B cell (primary cell): ENCODE results near the gene TLDC2. TPM values are rescaled to one million over a fixed set of nuclear protein-coding genes. Genes with fewer than 3 reads are reported as not detected.

Experiments used
- ATAC-seq: fragments of 200-7000 bp; cut with Tn5 transposase; one replicate; pipeline ENCODE4 v1.10.0; 2021; ENCODE audit warnings: low read depth, mild to moderate bottlenecking, moderate number of reproducible peaks, moderate library complexity
- CTCF ChIA-PET: fragments of 350-600 bp; sonication (Branson Sonifier 250); formaldehyde crosslinking; loops from one replicate; lab custom pipeline; 2021; ENCODE audit warnings: antibody characterized with exemption, inconsistent platforms; lab: Charles Lee
- POLR2A ChIA-PET: fragments of 350-600 bp; sonication (Branson Sonifier 250); formaldehyde crosslinking; loops from one replicate; lab custom pipeline; 2021; ENCODE audit warnings: antibody characterized with exemption; lab: Charles Lee
- DNase-seq: peaks from one replicate; pipeline ENCODE4 v3.0.0; 2013
- H2AFZ ChIP-seq: 2 replicates; pipeline ENCODE4 v1.6.1; 2012; ENCODE audit warnings: mild to moderate bottlenecking, low read depth, low read length; ENCODE audit not compliant: insufficient read depth, poor library complexity, severe bottlenecking
- H3K27ac ChIP-seq, 2 donors: 1 replicate in 1 of 2; 2 replicates in 1 of 2; pipeline ENCODE4 v1.5.1; 2012 to 2013; ENCODE audit warnings: low read length in 2 of 2, mild to moderate bottlenecking in 2 of 2, moderate library complexity in 1 of 2
- H3K27me3 ChIP-seq, 4 experiments: fragments of 200-600 bp in 1 of 4; sonication (generic) in 1 of 4; replicated peaks in 1 of 4; 1 replicate in 2 of 4; 2 replicates in 2 of 4; pipeline versions ENCODE4 v1.6.1 to v1.7.0; 2013 to 2016; ENCODE audit warnings: low read length in 3 of 4, mild to moderate bottlenecking in 2 of 4, mixed read lengths in 1 of 4, moderate library complexity in 1 of 4; ENCODE audit not compliant: insufficient read depth in 4 of 4, control insufficient read depth in 3 of 4; ENCODE audit errors: control extremely low read depth in 1 of 4
- H3K36me3 ChIP-seq, 2 experiments: replicated peaks in 1 of 2; 1 replicate in 1 of 2; 2 replicates in 1 of 2; pipeline versions ENCODE4 v1.6.1 to v1.7.1; 2013; ENCODE audit warnings: low read length in 1 of 2; ENCODE audit not compliant: insufficient read depth in 2 of 2, control insufficient read depth in 1 of 2; ENCODE audit errors: control extremely low read depth in 1 of 2, extremely low read depth in 1 of 2
- H3K4me1 ChIP-seq, 2 donors: fragments of 200-600 bp in 1 of 2; sonication (generic) in 1 of 2; 1 replicate in 1 of 2; 2 replicates in 1 of 2; pipeline versions ENCODE4 v1.5.1 to v1.6.1; 2013 to 2017; ENCODE audit warnings: low read length in 2 of 2; ENCODE audit not compliant: control insufficient read depth in 2 of 2, insufficient read depth in 2 of 2
- H3K4me2 ChIP-seq: replicated peaks from 2 replicates; pipeline ENCODE3; 2012; ENCODE audit warnings: mild to moderate bottlenecking, low read depth, low read length; ENCODE audit not compliant: poor library complexity, severe bottlenecking
- H3K4me3 ChIP-seq, 5 experiments: fragments of 200-600 bp in 1 of 5; sonication (generic) in 1 of 5; 1 replicate in 3 of 5; 2 replicates in 2 of 5; pipeline versions ENCODE4 v1.5.1 to v1.7.0; 2011 to 2016; ENCODE audit warnings: low read length in 4 of 5, mild to moderate bottlenecking in 4 of 5, low read depth in 2 of 5, control low read depth in 1 of 5, moderate library complexity in 1 of 5; ENCODE audit not compliant: insufficient read depth in 1 of 5; ENCODE audit errors: control extremely low read depth in 1 of 5, extremely low read depth in 1 of 5
- H3K79me2 ChIP-seq: fragments of 200-600 bp; sonication (generic); one replicate; pipeline ENCODE4 v1.6.0; 2016; ENCODE audit warnings: low read length; ENCODE audit not compliant: control insufficient read depth, insufficient read depth
- H3K9ac ChIP-seq: fragments of 200-600 bp; sonication (generic); 2 replicates; pipeline ENCODE4 v1.6.1; 2017; ENCODE audit warnings: mild to moderate bottlenecking, low read length, moderate library complexity
- H3K9me3 ChIP-seq, 3 donors: one replicate each; pipeline versions ENCODE4 v1.6.1 to v1.7.1; 2013; ENCODE audit warnings: low read length in 2 of 3; ENCODE audit not compliant: control insufficient read depth in 2 of 3, insufficient read depth in 1 of 3; ENCODE audit errors: control extremely low read depth in 1 of 3
- H4K20me1 ChIP-seq: 2 replicates; pipeline ENCODE4 v1.6.0; 2012; ENCODE audit warnings: mild to moderate bottlenecking, low read length; ENCODE audit not compliant: insufficient read depth, control insufficient read depth, poor library complexity, severe bottlenecking
- H3K27ac Mint-ChIP-seq: one replicate; pipeline ENCODE4 v1.8.0; 2021; ENCODE audit warnings: mixed read lengths
- H3K27me3 Mint-ChIP-seq: one replicate; pipeline ENCODE4 v1.8.0; 2021; ENCODE audit warnings: mixed read lengths
- H3K4me1 Mint-ChIP-seq: one replicate; pipeline ENCODE4 v1.8.0; 2021; ENCODE audit warnings: mixed read lengths
- H3K4me3 Mint-ChIP-seq: one replicate; pipeline ENCODE4 v1.8.0; 2021; ENCODE audit warnings: mixed read lengths
- H3K9me3 Mint-ChIP-seq: one replicate; pipeline ENCODE4 v1.8.0; 2022; ENCODE audit warnings: mixed read lengths; ENCODE audit not compliant: insufficient read depth
- CTCF ChIP-seq: fragments of 200-600 bp; IDR thresholded peaks from one replicate; pipeline ENCODE4 v1.8.0; 2022; ENCODE audit warnings: antibody characterized with exemption, mild to moderate bottlenecking
- EZH2 ChIP-seq: IDR thresholded peaks from 2 replicates; pipeline ENCODE4 v1.6.1; 2012; ENCODE audit warnings: borderline replicate concordance, low read depth, mild to moderate bottlenecking, moderate library complexity, low read length; ENCODE audit not compliant: insufficient read depth, poor library complexity, severe bottlenecking
- WGBS: methylation state at CpG from one replicate; pipeline ENCODE4 v1.1.5; 2013; ENCODE audit warnings: missing lambda C conversion rate; ENCODE audit not compliant: insufficient coverage; 5-methylcytosine and 5-hydroxymethylcytosine counted together
- intact Hi-C: fragments of 100-400 bp; cut with micrococcal nuclease; formaldehyde crosslinking; loops from one replicate; pipeline ENCODE4 v1.10.0; 2022
- polyA plus RNA-seq: library from polyadenylated mRNA; depleted of rRNA; stranded (reverse); fragments of >200 nt; gene quantifications from 2 replicates; pipeline ENCODE4 v1.2.3, GENCODE V29; 2012
- total RNA-seq, 2 donors: library from RNA; stranded (reverse); fragments of 120-200 nt in 1 of 2; gene quantifications; 1 replicate in 1 of 2; 2 replicates in 1 of 2; pipeline versions ENCODE4 v1.2.3 to v1.2.4, GENCODE V29; 2013 to 2022

Gene TLDC2
- total and polyA plus RNA-seq, 2 donors (not counting 1 experiment from before 2014, with no cell fraction given) = 0.13 TPM; not detected in 1

DNA sequence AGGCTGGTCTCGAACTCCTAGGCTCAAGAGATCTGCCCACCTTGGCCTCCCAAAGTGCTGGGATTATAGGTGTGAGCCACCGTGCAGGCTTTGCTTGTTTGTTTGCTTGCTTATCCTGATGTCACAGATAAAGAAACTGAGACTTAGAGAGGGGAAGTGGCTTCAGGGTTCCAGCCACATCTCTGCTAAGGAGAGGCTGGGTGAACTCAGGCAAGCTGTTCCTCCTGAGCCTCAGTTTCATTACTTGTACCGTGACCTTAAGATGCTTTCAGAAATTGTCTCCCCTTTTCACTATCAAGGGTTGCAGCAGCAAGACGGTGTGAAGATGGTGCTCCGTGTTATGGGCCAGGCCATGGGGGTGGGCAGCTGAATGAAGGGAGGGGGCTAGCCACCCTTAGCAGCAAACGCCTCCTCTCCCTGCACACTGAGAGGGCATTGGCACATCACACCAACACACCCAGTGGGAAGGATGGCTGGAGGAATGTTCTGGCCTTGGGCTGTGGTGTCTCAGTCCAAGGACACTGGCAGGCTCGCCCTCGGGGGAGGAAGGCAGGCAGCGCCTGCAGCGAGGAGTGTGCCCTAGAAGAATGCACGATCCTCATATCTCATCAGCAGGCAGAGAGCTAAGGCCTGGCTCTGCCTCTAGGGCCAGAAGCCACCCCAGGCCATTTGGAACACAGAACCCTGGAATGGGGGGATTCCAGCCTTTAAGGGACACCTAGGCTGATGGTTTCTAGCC is 48.2 kb upstream of the TLDC2 start:
- ATAC-seq (no peak), DNase-seq (peak; percentile 44)
- H3K79me2 ChIP-seq = peaks cover 19% of the 10 kb centered on the region
- no peaks in the 10 kb centered on the region for H3K9me3 Mint-ChIP-seq
- no peak overlapping the region for H3K9ac ChIP-seq
- peaks cover 14% of the 10 kb centered on the region for H3K4me1 Mint-ChIP-seq
- no peaks in the 10 kb centered on the region for H4K20me1 ChIP-seq
- H3K27ac ChIP-seq = peak overlapping the region in 1 of 2 donors; percentile 46
- H3K27ac Mint-ChIP-seq = peak overlapping the region; percentile 74
- intact Hi-C loops = no loop called here
- H3K9me3 ChIP-seq = no peaks in the 10 kb centered on the region
- no peak for TF ChIP-seq EZH2
- no peak for TF ChIP-seq CTCF
- H3K4me3 Mint-ChIP-seq = no peak overlapping the region
- peak overlapping the region; percentile 14 for H2AFZ ChIP-seq
- H3K36me3 ChIP-seq = peaks cover 2 to 15% of the 10 kb centered on the region in 2 experiments
- H3K4me3 ChIP-seq = no peak overlapping the region
- WGBS = 72% methylated on average over 7 of the region's 11 CpGs
- H3K4me1 ChIP-seq = peaks cover 12 to 15% of the 10 kb centered on the region in 2 donors
- H3K4me2 ChIP-seq = peak overlapping the region; percentile 53
- ChIA-PET POLR2A (no interaction called here), CTCF (interaction anchor here (1.2 to 2.1 kb wide), 3 partner anchors 19 to 53 kb away, joined by 3 to 4 read pairs (median 4); a partner anchor contains a TSS)
- H3K27me3 Mint-ChIP-seq = no peaks in the 10 kb centered on the region
- no peaks in the 10 kb centered on the region for H3K27me3 ChIP-seq
